Coronary artery (tissue), 2 donors: ENCODE results near the gene MLLT3.

ENCODE experiments used
- DNase-seq: peaks from one replicate; pipeline ENCODE4 v3.0.0-alpha.2; 2017; ENCODE audit warnings: low spot score
- H3K27ac ChIP-seq, 2 donors: fragments of 200-600 bp; sonication (generic); one replicate each; pipeline ENCODE4 v1.5.1; 2016 to 2019
- H3K4me3 ChIP-seq: fragments of 200-600 bp; sonication (generic); 2 replicates; pipeline ENCODE4 v1.5.1; 2016; ENCODE audit warnings: mild to moderate bottlenecking, moderate library complexity
- CTCF ChIP-seq: fragments of 200-600 bp; sonication (generic); IDR thresholded peaks from one replicate; pipeline ENCODE4 v1.5.1; 2019; ENCODE audit warnings: antibody characterized with exemption

Gene MLLT3

GRCh38 chr9:20349568-20349967 lies 272.7 kb downstream of the MLLT3 start:
- no peak overlapping the region for H3K4me3 ChIP-seq
- no peak for DNase-seq
- H3K27ac ChIP-seq = no peak overlapping the region
- no peak for TF ChIP-seq CTCF

DNA sequence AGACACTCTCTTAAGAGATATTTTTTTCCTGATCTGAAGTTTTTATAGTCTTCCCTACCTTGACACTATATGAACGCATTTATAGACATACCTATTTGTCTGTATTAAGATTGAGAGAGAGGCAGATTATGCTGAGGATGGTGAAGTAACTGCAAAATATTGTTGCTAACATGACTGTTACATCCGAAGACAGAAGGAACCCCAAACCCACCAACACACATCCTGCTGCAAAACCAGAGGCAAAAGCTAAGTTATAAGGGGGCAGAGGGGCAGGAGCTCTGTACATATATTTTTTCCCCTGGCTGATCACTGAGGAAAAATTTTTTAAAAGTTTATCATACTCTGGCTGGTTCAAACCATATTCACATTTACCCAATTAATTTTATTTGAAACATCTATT lies 279.0 kb downstream of the MLLT3 start:
- Histone ChIP-seq H3K4me3 (no peak overlapping the region), H3K27ac (no peak overlapping the region)
- no peak for DNase-seq
- TF ChIP-seq CTCF = no peak

GRCh38 chr9:20340511-20340861 lies 281.8 kb downstream of the MLLT3 start:
- DNase-seq = no peak
- no peak overlapping the region for H3K4me3 ChIP-seq
- H3K27ac ChIP-seq = no peak overlapping the region
- no peak for TF ChIP-seq CTCF

DNA sequence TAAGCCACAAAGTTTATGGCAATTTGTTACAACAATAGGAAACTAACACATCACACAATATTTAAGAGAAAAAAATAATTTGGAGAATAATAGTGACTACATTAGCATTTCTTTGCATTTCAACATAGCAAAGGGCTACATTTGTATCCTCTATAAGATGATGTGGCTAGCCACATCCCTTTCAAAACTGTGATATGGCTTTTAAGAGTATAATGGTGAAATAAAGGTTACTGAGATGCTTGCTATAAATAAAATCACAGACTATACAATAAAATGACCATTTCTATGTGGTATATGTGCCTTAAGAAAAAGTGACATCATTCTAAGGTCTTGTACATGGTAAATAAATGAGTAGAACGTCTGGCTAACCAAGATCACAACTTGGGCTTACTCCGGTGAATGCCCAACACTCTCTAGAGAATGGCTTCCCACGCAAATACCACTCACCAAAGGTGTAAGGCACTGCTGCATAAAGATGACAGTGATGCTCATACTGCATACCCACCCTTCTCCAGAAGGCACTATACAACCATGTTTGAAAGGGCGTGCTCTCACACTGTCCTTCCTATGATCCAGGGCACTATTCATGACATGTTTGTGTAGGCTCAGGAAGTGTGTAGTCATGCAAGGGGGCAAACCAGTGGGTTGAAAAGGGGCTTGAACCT lies 286.5 kb downstream of the MLLT3 start:
- Histone ChIP-seq H3K4me3 (no peak overlapping the region), H3K27ac (no peak overlapping the region)
- no peak for DNase-seq
- TF ChIP-seq CTCF = no peak

DNA sequence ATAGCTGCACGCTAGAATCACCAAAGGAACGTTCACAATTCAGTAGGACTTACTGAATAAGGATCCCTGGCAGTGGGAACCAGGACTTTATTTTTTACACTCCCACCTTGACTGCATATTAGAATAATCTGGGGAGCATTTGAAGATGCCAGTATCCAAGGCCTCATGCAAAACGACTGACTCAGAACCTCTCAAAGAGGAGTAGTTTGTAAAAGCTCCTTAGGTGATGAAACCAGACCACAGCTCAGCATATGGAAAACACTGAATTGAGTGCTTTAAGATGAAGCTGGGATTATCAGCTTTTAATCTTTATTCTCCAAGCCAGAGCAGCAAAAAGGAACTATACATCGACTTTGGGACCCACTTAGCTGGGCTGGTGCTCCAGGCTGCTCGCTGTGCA lies 288.3 kb downstream of the MLLT3 start:
- no peak for TF ChIP-seq CTCF

DNA sequence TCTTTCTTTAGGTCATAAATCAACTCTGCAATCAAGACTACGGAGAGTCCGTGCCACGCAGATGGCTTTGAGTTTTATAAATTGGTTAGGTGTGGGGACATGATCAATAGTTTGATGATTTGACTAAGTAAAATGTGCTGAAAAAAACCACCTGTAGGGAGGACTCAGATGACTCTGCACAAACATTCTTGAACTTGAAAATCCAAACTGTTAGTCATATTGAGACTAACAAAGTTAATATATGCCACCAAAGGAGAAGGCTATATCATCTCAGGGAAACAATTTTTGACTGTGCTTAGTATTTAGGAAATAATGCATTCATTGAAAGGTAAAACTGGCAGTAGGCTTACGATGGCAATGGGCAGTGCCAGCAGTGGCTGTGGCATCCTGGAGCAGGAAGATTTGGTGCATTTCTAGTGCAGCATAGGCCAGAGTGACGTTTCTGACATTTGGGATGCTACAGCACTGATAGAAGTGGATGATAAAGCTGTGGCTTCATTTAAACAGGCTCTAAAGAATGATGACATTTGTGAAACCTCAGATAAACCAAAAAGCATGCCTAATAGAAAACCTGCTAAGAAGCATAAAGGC lies 291.1 kb downstream of the MLLT3 start:
- Histone ChIP-seq H3K27ac (no peak overlapping the region), H3K4me3 (no peak overlapping the region)
- DNase-seq = no peak
- TF ChIP-seq CTCF = no peak

More for the DNA sequence above, 288.3 kb downstream of the MLLT3 start:
- DNase-seq = no peak
- no peak overlapping the region for H3K4me3 ChIP-seq
- no peak overlapping the region for H3K27ac ChIP-seq

DNA sequence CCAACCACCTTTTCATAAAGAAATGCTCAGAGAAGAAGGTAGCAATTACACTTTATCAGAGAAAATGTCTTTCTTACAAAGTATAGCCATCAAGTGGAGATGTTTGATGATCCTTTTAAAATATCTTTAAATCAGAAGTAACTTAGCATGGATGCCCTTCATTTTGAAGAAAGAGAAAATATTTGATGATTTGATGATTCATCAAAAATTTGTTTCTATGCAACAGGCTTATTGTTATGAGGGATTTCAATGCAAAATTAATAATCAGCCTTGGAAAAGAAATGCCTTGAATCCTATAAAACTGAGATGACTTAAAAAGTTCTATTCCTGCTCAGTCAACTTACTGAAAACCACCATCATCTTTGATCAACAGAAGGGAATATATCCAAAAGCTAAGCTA lies 291.6 kb downstream of the MLLT3 start:
- TF ChIP-seq CTCF = no peak
- Histone ChIP-seq H3K4me3 (no peak overlapping the region), H3K27ac (no peak overlapping the region)
- no peak for DNase-seq
